Measurements from ENCODE around the gene UTP14C. TPM values are rescaled to one million over a fixed set of nuclear protein-coding genes. Genes with fewer than 3 reads are reported as not detected.

UTP14C gene
- total RNA-seq (ENCODE audit: low replicate concordance) = 6.2 and 13.7 TPM in 2 replicates

GRCh38 chr13:52024481-52024880, at the start of gene UTP14C:
Gene UTP14C, plus strand, starts transcription at chr13:52024691. Its CDS starts 4,114 bp downstream, at chr13:52028805.

GRCh38 chr13:52010890-52011631, 13.4 kb upstream of the UTP14C start, which contains the start of gene ATP7B:
Gene ATP7B, minus strand, starts transcription at chr13:52011450. Its CDS starts 113 bp downstream, at chr13:52011337.

GRCh38 chr13:52011632-52012511, 12.6 kb upstream of the UTP14C start, which contains the start of gene ALG11:
Gene ALG11, plus strand, starts transcription at chr13:52012398. Its CDS starts 21 bp downstream, at chr13:52012419.

Other genes with a start within 250 kb of the UTP14C start
- 2.3 and 5.2 TPM in 2 replicates for gene DHRS12, start 220.5 kb upstream of the UTP14C start, total RNA-seq (ENCODE audit: low replicate concordance)
- gene TMEM272, start 179.5 kb upstream of the UTP14C start, total RNA-seq (ENCODE audit: low replicate concordance) = not detected in 2 replicates
- not detected in 2 replicates for gene CCDC70, start 162.7 kb upstream of the UTP14C start, total RNA-seq (ENCODE audit: low replicate concordance)
- 2.8 and 4.2 TPM in 2 replicates for gene ATP7B, start 13.2 kb upstream of the UTP14C start, total RNA-seq (ENCODE audit: low replicate concordance)
- 7.6 and 19.2 TPM in 2 replicates for gene ALG11, start 12.3 kb upstream of the UTP14C start, total RNA-seq (ENCODE audit: low replicate concordance)
- gene NEK5, start 104.4 kb downstream of the UTP14C start, total RNA-seq (ENCODE audit: low replicate concordance) = 0.15 TPM in 1 of 2 replicates, not detected in the other
- 5.6 and 9.9 TPM in 2 replicates for gene NEK3, start 134.9 kb downstream of the UTP14C start, total RNA-seq (ENCODE audit: low replicate concordance)

Data from smooth muscle cell of the coronary artery (primary cell).